Daoy (cell line): ENCODE results near the gene EMX1. TPM values are rescaled to one million over a fixed set of nuclear protein-coding genes. Genes with fewer than 3 reads are reported as not detected.
A peak's percentile ranks its signal among the peaks of the same experiment; 100 is the strongest.

Experiments
- DNase-seq: peaks from one replicate; pipeline ENCODE4 v3.0.0-alpha.2; 2015; ENCODE audit warnings: low read depth
- total RNA-seq: library from RNA; depleted of rRNA; stranded (reverse); fragments of >200 nt; shearing (Covaris generic); gene quantifications from 2 replicates; pipeline ENCODE4 v1.2.3, GENCODE V29; 2014

Gene EMX1
- total RNA-seq, 1 experiment from 2014 or later = 0.29 TPM

DNA sequence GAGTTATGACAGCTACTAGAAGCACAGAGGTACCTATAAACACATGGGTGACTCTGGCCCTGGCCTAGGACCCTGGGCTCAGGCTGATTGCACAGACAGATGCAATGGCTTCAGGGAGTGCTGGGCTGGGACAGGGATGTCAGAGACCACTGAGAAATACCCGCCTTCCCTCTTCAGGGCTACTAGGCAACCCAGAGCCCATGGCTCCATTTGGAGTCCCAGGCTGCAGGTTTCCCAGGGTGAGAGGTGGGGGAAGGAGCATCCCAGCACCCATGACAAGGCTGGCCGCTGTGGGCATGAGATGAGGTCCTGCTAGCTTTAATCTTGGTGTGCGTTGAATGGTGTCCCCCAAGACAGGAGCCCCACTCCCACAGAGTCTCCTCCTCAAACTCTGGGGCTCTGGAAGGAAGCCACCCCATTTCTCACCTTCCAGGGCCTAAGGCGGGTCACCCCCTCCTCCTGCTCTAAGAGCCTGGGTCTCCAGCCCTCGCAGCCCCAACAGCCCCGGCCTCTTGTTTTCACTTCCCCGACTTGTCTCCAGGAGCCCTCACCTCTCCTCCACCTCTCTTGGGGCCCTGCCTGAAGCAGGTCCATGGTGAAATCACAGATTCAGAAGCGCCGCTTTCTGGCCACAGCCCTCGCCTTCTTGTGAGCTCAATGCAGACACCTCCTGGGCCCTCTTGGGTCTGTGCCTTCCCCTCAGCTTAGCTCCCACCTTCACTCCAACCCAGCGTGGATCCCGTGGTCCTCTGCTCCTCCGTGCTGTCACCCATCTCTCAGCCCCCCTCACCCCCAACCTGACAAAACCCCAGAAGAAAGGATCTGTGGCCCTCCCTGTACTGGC is 41.4 kb downstream of the EMX1 start:
- no peak for DNase-seq

DNA sequence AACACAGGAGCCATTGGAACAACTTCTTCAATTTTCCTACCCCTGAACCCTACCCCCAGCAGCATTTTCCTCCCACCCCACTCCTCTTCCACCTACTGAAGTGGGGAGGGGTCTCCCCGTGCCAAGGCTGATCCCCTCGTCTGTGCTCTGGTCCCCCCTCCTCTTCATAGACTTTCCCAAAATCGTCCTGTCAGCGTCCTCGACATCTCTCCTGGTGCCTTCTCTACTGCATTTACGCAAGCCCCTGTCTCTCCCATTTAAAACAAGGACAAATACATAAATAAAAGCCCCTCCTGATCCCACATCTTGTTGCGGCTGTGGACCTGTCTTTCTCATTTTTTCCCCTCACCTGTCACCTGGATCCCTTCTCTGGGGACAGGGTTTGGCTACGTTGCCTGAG is 42.2 kb downstream of the EMX1 start:
- no peak for DNase-seq

DNA sequence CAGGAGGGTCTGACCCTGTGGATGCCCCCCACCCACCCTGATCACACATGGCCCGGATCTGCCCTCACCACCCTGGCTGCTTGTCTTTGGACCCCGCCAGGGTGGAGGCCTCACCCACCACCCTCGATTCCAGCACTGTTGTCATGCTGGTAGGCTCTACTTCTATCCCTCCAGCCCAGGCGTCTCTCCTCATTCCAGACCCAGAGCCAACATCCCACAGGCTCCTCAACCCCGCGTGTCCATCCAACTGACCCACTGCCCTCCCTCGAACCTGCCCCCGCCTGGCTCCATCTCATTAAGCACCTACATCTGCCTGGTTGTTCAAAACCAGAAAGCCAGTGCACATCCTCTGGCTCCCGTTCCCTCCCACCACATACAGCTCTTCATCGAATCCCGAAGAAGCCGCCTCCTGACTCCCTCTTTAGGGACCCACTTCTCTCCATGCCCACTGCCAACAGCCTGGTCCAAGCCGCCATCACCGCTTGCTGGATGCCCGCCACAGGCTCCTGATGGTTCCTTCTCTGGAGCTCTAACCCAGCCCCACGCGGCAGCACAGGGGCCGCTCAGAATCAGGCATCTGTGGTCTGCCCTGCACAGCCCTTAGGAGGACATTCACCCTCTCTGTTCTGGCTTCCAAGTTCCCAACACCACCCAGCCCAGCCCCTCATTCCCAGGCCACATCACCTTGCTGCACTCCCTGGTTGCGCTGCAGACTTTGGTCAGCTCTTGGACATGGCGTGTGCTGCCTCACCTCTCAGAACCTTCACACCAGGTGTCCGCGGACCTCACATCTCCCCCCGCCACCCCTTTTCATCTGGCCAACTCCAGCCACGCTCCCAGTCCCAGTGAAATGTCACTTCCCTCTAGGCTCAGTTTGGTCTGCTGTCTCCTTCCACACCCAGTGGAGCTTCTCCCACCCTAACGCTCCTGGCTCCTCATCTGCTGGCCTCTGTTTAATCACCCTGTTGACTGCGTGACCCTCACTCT is 43.0 kb downstream of the EMX1 start:
- DNase-seq = no peak

DNA sequence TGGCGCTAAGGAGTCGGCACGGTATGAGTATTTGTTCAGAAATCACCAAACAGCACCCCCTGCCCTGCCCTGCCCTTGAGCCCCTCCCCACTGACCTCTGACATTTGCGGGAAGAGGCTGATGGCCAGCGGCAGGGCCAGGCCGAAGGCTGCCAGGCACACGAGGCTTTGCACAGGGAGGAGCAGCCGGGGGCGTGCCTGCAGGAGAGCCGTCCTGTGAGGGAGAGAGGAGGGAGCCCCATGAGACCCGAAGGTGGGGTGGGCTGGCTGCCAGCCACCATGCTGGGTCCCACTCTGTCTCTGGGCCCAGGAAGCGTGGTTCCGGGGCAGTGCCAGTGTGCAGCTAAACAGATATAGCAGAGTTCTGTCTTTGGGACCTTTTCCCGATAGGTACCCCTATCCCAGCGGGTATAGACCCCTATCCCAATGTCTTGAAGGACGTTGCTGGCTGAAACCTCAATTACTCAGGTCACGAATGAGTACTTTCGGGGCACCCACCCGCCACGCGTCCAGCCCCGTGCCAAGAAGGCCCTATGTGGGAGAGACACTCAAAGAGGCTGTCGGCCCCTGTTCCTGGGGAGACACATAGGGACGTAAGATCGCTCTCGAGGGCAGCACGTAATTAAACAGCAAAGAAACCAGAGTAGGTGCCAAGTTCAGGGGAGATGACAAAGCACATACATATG is 43.9 kb downstream of the EMX1 start:
- no peak for DNase-seq

- no peak for DNase-seq
Measured at GRCh38 chr2:72961853-72962468, 44.6 kb downstream of the EMX1 start.

DNA sequence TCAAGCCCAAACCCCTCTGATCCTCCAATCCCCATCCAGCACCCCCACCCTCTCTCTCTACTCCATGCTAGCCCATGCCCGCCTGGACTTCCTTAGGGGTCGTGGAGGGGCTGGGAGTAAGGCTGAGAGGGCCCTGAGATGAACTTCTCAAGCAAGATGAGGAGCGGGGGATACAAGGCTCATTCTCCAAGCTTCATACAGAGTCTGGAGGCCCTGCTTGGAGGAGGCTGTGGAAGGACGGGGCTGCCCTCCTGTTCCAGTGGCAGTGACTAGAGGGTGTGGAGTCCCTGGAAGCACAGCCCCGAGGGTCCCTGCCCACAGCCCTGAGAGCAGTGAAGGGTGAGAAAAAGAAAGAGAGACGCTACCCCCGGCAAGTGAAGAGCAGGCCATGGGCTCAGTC is 45.6 kb downstream of the EMX1 start:
- no peak for DNase-seq

DNA sequence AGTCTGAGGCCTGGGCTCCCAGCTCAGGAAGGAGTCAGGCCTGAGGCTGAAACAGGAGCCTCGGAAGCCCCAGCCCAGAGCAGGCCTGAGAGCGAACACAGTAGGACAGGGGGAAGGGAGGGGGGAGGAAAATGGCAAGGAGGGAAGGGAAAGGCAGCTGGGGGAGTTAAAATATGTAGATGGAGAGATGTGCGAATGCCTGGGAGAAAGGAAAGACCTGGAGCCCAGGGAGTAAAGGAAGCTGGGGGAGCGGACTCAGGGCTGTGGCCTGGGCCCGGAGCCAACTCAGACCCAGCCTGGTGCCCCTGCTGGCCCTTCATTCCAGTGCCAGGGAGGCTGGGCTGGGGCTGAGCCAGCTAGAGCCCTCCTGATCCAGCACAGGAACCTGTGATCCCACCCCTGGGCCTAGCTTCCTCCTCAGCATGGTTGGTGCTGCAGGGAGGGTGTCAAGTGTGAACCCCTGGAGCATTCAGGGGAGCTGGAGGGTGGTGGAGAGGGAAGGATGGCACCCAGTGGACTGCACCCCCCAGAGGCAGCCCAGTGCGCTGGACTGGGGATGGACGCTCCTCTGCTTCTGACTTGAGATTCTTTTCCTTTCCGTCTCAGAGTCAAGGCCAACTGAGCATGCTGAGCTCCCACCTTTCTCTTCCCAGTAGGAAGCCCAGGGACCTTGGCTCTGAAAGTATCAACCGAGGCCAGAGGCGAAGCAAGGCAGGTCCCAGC is 46.3 kb downstream of the EMX1 start:
- no peak for DNase-seq

DNA sequence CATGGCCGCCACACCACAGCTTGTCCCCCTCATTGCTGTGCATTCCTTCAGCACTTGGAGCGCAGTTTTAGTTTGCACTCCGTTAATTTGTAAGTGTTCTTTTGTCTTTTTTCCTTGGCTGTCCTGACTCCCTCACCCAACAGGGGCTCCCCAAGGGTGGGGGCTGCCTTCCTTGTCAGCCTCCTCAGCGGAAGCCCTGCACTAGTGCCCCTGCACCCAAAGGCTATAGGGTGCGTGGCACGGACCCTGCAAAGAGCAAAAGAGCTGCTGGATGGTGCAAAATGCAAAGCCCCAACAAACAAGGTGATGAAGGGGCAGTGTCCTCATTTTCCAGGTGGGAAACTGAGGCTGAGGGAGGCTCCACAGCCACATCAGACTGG is 46.8 kb downstream of the EMX1 start:
- DNase-seq = no peak

DNA sequence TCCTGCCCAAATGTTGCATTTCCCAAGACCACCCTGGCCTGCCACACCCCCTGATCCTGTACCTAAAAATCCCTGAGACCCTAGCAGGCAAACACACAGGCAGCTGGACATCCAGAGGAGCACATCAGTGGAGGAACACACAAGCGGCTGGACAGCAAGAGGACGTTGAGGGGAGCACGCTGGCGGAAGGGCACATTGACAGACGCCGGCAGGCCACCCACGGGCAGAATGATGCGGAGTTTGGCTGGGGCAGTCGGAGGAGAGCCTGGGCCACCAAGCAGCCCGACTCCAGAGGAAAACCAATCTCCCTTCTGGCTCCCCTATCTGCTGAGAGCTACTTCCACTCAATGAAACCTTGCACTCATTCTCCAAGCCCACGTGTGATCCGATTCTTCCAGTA is 47.7 kb downstream of the EMX1 start:
- DNase-seq = no peak

GRCh38 chr2:72965770-72966450 is 48.6 kb downstream of the EMX1 start:
- DNase-seq = no peak

DNA sequence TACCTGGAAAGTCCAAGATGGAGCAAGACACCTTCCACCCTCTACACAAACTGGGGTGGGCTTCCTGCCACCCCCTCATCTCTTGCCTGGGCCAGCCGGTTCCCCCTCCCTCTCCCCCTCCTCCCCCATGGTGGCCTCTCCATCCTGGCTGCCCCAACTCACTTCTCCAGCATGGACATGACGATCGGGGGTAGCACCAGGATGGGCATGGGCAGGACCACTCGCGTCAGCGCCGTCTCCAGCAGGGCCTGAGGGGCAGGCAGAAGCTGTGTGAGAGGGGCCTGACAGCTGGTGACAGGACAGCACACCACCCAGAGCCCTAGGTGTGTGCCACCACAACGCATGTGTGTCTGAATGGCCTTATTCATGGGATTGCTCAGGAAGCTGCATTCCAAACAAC is 51.0 kb downstream of the EMX1 start:
- DNase-seq = no peak

GRCh38 chr2:72969706-72970105 is 52.4 kb downstream of the EMX1 start:
- DNase-seq = no peak

DNA sequence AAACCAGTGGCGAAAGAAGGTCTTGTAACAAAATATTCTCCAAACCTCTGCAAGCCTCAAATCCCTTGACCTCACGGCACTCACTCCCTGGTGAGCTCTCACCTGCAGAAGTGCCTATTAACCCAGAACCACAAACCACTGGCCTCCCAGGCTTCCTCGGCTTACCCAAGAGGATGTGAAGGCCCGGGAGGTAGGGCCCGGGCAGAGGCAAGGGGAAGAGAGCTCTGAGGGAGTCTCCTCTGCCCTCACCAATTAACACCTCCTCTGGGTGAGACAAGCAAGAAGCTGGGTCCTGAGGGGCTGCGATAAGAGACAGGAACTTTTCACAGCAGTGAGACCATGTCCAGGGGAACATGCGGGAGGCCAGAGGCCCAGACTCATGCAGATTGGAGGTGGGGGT is 53.7 kb downstream of the EMX1 start:
- no peak for DNase-seq

DNA sequence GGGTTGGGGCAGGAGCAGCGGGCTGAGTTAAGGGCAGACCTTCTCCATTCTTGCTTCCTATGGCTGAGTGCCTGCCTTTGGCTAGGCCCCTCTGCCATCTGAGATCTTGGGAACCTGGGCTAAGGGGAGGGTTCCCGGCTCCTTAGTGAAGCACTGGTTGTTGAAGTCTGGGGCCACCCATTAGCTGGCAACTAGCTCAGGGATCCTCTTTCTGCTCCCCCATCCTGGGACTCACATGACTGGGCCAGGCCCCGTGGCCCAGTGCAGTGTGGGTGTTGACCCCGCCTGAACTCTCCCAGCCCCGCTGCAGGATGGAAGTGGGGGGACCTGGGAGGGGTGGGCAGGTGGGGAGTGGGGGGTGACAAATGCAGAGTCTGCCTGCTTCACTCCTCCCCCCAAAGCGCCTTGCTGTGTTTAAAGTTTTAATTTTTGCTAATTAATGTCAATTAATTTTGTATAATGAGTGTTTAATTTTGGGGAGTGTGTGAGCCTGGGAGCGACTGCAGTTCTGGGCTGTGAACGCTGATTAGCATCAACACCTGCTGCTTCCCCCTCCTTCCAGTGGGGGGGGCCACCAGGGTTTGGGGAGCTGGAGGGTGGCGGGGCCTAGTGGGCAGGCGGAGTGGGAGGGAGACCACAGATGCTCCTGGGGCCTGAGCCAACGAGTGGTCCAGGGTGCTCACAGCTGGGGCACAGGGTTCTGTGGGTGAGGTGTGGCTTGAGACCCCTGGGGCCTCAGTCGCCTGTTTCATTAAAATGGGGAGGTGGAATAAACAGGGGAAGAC is 55.2 kb downstream of the EMX1 start:
- DNase-seq = no peak

- no peak for DNase-seq
Measured at GRCh38 chr2:72973137-72973535, 55.8 kb downstream of the EMX1 start.

- peak; percentile 58 for DNase-seq
Measured at GRCh38 chr2:72973566-72974435, 56.5 kb downstream of the EMX1 start.

GRCh38 chr2:72974436-72974754 is 57.1 kb downstream of the EMX1 start:
- DNase-seq = no peak

- no peak for DNase-seq
Measured at GRCh38 chr2:72975017-72975416, 57.7 kb downstream of the EMX1 start.

DNA sequence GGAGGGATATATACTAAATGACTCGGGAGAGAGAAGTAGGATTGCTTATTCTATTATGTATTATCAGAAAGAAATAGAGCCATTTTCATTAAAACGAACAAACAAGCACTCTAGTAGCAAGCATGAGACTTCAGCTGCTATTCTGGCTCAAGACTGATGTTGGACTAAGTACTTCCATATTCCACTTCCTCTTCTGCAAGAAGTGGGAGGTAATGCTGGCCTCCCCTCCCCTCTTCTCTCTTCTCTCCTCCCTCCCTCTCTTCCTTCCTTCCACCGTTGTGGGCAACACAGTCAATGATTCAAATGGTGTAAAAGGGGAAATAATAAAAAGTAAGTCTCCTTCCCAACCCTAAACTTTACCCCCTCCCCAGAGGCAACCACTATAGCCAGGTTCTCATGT is 62.6 kb downstream of the EMX1 start:
- DNase-seq = no peak
